Thyroid gland (tissue), 4 donors: ENCODE measurements around the gene NOP9. TPM values are rescaled to one million over a fixed set of nuclear protein-coding genes. Genes with fewer than 3 reads are reported as not detected.

Source experiments
- DNase-seq, 2 donors: peaks; one replicate each; pipeline ENCODE4 v3.0.0-alpha.2; 2019
- H3K27ac ChIP-seq, 3 donors: fragments of 200-600 bp; sonication (generic); 1 replicate in 2 of 3; 2 replicates in 1 of 3; pipeline ENCODE4 v1.5.1; 2016 to 2019; ENCODE audit warnings: mild to moderate bottlenecking in 1 of 3, moderate library complexity in 1 of 3
- H3K27me3 ChIP-seq: fragments of 200-600 bp; sonication (generic); one replicate; pipeline ENCODE4 v1.5.1; 2019
- H3K36me3 ChIP-seq, 2 donors: fragments of 200-600 bp; sonication (generic); one replicate each; pipeline ENCODE4 v1.5.1; 2016 to 2019
- H3K4me1 ChIP-seq, 2 donors: fragments of 200-600 bp; sonication (generic); one replicate each; pipeline ENCODE4 v1.5.1; 2017 to 2019
- H3K4me3 ChIP-seq, 3 donors: fragments of 200-600 bp; sonication (generic); replicated peaks in 1 of 3; 1 replicate in 2 of 3; 2 replicates in 1 of 3; pipeline ENCODE4 v1.5.1; 2016; ENCODE audit warnings: mild to moderate bottlenecking in 1 of 3
- H3K9me3 ChIP-seq: fragments of 200-600 bp; sonication (generic); one replicate; pipeline ENCODE4 v1.5.1; 2017
- POLR2A ChIP-seq, 2 donors: fragments of 450-650 bp; IDR thresholded peaks; one replicate each; pipeline ENCODE4 v1.6.1; 2017; ENCODE audit warnings: antibody characterized with exemption in 2 of 2, mild to moderate bottlenecking in 2 of 2, moderate library complexity in 1 of 2
- WGBS, 2 donors: methylation state at CpG; one replicate each; pipeline ENCODE4 v1.1.5; 2017; 5-methylcytosine and 5-hydroxymethylcytosine counted together
- intact Hi-C: fragments of 100-400 bp; cut with DNase I; formaldehyde crosslinking; loops from one replicate; pipeline ENCODE4 v1.15.1; 2023
- total RNA-seq, 4 donors: library from RNA; depleted of rRNA; stranded (reverse); fragments of >200 nt; gene quantifications; one replicate each; pipeline ENCODE4 v1.2.3, GENCODE V29; 2016
- TF ChIP-seq, protein P1 (sequence below), 6 experiments: fragments of 200-600 bp in 3 of 6; fragments of 450-650 bp in 3 of 6; sonication (generic) in 3 of 6; IDR thresholded peaks; one replicate each; pipeline ENCODE4 v1.5.1; 2016 to 2019; ENCODE audit warnings: antibody characterized with exemption in 6 of 6, mild to moderate bottlenecking in 2 of 6, inconsistent platforms in 1 of 6, moderate library complexity in 1 of 6

The NOP9 gene
- total RNA-seq, 4 donors from 2014 or later: 16.4 to 22.3 (median 20.7) TPM

DNA sequence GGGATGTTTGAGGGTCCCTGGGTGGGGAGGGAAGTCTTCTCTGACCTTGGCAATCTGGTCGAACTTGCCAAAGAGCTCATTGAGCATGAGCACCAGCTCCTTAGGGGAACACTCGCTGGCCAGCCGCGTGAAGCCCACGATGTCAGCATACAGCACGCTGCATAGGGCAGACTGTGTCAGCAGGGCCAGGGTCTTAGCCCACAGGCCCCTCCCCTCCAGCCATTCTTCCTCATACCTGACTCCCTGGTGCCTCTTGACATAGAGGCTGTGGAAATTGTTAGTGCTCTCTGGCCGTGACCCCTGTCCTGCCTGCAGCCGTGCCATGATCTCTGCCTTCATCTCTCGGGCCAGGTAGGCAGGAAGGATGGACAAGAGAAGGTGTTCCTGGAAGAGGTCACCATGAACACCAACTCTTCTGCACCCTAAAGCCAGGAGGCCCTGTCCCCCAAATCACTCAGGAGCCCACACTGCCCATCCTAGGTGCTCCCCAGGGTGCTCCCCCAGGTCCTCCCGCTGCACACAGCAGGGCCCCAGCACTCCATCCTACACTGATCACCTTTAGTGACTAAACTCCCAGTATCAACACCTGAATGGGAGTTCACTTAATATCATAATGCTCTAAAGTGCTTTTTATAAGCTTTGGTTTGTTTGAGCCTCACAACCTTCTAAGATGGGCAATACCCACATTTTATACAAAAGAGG, 31.5 kb downstream of the NOP9 start:
- no peak for TF ChIP-seq POLR2A (IDR thresholded peaks at IDR 0.05)
- TF ChIP-seq, protein P1, sequence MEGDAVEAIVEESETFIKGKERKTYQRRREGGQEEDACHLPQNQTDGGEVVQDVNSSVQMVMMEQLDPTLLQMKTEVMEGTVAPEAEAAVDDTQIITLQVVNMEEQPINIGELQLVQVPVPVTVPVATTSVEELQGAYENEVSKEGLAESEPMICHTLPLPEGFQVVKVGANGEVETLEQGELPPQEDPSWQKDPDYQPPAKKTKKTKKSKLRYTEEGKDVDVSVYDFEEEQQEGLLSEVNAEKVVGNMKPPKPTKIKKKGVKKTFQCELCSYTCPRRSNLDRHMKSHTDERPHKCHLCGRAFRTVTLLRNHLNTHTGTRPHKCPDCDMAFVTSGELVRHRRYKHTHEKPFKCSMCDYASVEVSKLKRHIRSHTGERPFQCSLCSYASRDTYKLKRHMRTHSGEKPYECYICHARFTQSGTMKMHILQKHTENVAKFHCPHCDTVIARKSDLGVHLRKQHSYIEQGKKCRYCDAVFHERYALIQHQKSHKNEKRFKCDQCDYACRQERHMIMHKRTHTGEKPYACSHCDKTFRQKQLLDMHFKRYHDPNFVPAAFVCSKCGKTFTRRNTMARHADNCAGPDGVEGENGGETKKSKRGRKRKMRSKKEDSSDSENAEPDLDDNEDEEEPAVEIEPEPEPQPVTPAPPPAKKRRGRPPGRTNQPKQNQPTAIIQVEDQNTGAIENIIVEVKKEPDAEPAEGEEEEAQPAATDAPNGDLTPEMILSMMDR (IDR thresholded peaks at IDR 0.05): no peak
- H3K4me1 ChIP-seq: peaks cover 21 to 42% of the 10 kb centered on the region in 2 donors
- no peak for DNase-seq
- 82 to 85% methylated on average over 9 to 10 of the region's 10 CpGs for WGBS, 2 donors
- H3K36me3 ChIP-seq: no peaks in the 10 kb centered on the region
- H3K4me3 ChIP-seq: no peak overlapping the region
- intact Hi-C loops: loop anchor here (5.0 kb wide), 1 partner anchor 36 kb away; the partner anchor contains the start of gene NFATC4
- H3K9me3 ChIP-seq: no peaks in the 10 kb centered on the region
- no peak overlapping the region for H3K27ac ChIP-seq
- no peaks in the 10 kb centered on the region for H3K27me3 ChIP-seq

DNA sequence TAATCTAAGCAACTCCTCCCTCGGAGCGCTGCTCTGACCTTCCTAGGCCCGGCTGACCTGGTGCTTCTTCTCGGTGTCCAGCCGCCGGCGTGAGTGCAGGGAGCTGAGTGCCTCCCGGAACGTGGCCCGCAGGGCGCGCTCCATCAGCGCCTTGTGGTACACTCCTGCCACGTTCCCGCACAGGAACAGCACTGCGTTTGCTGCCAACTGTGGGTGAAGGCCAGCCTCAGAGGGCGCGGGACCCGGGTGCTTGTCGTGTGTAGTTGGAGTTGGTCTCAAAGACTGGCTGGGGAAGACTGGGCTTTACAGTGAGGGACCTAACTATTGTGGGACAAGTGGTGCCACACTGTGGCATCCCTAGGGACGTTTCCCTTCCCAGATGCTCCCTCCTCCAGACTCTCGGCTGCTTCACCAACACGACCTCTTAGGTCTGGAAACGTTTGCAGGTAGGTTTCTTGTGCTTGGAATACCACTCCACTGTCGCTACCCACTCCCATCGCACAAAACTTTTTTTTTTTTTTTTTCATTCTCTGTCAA, 32.1 kb downstream of the NOP9 start:
- peak overlapping the region in 1 of 3 donors; percentile 44 for H3K27ac ChIP-seq
- H3K4me3 ChIP-seq: no peak overlapping the region
- H3K9me3 ChIP-seq: no peaks in the 10 kb centered on the region
- DNase-seq: no peak
- H3K27me3 ChIP-seq: no peaks in the 10 kb centered on the region
- H3K4me1 ChIP-seq: peaks cover 21 to 49% of the 10 kb centered on the region in 2 donors
- intact Hi-C loops: loop anchor here (2.0 to 5.0 kb wide), 2 partner anchors 36 to 99 kb away; partner anchors contain the start of gene NFATC4
- TF ChIP-seq, protein P1 (IDR thresholded peaks at IDR 0.05): no peak
- H3K36me3 ChIP-seq: no peaks in the 10 kb centered on the region
- WGBS, 2 donors: 57 to 65% methylated on average over 19 to 20 of the region's 26 CpGs

DNA sequence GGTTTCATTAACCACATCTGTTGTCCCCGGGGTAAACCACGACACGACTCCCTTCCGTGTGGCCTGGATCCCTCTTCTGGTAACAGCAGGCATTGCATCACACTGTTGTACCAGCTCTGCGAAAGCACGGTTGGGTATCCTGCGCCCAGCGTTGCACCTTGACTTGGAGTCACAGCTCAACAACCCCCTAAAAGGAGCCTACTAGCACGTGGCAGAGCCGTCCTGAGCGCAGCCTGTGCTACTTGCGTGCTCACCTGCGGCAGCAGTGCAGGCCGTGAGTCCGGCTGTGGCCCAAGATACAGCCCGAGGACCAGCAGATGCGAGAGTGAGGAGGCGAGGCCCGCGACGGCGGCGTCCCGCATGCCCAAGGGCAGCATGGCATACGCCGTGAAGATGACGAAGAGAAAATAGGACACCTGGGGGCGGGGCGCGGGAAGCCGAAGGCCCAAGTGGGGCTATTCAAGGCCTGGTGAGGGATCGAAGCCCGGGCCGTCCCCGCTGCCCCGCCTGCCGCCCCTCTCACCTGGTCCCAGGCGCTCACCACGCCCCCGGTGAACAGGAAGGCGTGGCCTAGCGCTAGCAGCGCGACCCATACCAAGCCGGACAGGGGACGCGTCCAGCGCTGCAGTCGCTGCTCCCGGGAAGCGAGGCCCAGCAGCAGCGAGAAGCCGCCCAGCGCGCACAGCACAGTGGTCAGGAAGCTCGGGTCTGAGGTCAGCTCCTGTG, 32.8 kb downstream of the NOP9 start:
- Histone ChIP-seq H3K27ac (peak overlapping the region in 1 of 3 donors; percentile 44), H3K36me3 (no peaks in the 10 kb centered on the region), H3K4me1 (peaks cover 21 to 55% of the 10 kb centered on the region in 2 donors), H3K4me3 (peak overlapping the region in 1 of 3 donors; percentile 19), H3K27me3 (no peaks in the 10 kb centered on the region), H3K9me3 (no peaks in the 10 kb centered on the region)
- intact Hi-C loops: loop anchor here (2.0 to 5.0 kb wide), 2 partner anchors 35 to 98 kb away; partner anchors contain the start of gene NFATC4
- 19 to 21% methylated on average over 25 to 46 of the region's 56 CpGs for WGBS, 2 donors
- peak; percentile 82 to 83 for DNase-seq
- no peak for TF ChIP-seq POLR2A (IDR thresholded peaks at IDR 0.05)
- TF ChIP-seq, protein P1 (IDR thresholded peaks at IDR 0.05): peak; percentile 53 to 87 (median 73)

DNA sequence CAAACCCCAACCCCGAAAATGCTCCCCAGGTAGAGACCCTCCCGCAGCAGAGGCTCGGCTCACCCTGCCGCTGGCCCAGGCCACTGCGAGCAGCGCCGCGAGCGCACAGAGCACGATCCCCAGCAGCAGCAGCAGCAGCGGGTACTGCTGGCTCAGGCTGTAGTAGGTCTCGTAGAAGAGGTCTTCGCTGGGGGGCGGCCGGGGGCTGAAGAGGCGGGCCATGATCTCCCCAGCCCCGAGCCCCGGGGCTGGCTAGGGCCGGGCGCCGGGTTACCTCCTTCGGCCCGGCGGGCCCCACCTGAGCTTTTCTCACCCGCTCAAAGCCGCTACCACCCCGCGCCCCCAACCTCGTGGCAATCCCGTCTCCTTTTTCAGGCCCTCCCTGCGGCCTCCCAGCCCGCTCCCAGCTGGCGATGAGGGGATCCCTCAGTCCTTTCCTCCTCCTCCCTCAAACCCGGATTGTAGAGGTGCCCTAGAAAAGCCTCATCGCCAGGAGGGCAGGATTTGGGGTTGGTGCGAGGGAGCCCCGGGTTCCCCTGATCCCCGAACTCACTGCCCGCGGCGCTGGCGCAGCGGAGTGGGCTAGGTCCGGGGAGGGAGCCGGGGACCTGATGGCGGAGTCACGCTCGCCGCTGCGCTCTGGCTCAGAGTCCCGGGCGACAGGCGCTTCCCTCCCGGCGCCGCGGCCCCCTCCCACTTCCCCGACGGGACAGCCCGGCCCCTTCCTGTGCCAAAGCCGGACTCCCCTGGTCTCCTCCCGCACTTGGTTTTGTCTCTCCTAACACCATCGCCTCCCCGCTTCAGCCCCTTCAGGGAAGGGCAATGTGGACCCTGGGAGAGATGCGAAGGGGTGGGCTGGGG, 35.0 kb downstream of the NOP9 start, which contains the start of gene ADCY4:
Gene ADCY4 (minus strand): TSS at position 641 of the 861 bp plus-strand sequence. CDS start 419 bp downstream, at position 222.
- Histone ChIP-seq H3K4me1 (peaks cover 21 to 74% of the 10 kb centered on the region in 2 donors), H3K36me3 (no peaks in the 10 kb centered on the region), H3K27ac (peak within 1 kb of the TSS; percentile 57 to 78 (median 68)), H3K4me3 (peak within 1 kb of the TSS; percentile 5 to 47 (median 9)), H3K27me3 (no peaks in the 10 kb centered on the region), H3K9me3 (no peaks in the 10 kb centered on the region)
- peak; percentile 28 to 38 for DNase-seq
- WGBS, 2 donors: 17 to 19% methylated on average over 38 to 52 of the region's 65 CpGs
- intact Hi-C loops: loop anchor here (2.0 to 5.0 kb wide), 2 partner anchors 33 to 102 kb away; partner anchors contain the start of gene NFATC4
- peak in 1 of 2 donors; percentile 21 for TF ChIP-seq POLR2A (IDR thresholded peaks at IDR 0.05)
- TF ChIP-seq, protein P1 (IDR thresholded peaks at IDR 0.05): no peak
